Measurements from ENCODE around the gene HVCN1.

DNA sequence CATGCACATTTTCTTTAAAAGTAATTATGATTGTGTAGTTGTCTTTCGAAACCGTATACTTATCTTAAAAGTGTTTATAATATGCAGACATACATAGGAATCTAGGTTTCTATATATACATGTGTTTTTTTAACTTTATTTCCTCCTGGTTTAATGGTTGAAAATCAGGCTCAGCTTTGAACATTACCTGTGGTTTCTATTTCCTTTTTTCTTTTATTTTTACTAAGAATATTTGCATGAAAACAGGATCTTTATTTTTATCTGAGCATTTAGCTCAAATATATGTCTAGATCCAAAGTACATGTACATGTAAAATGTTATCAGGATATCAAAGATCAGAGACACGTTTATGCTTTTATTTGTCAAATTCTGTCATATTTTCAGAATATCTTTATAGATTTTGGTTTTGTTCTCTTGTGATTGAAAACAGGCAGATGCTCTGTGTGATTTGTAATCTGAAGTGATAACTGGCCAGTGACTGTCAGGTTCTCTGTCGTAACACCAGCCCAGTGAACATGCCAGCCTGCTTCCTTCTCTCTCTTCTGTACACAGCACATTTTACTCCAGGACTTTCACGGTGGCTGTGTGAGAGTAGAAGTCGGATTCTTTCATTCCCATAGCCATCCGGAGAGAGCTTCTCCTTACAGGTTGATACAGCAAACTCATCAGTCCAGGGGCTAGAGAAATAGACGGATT, 61.3 kb downstream of the HVCN1 start:
- TF ChIP-seq POLR2AphosphoS5 (IDR thresholded peaks at IDR 0.05; ENCODE audit: low read depth, low read length) (no peak), POLR2A (IDR thresholded peaks at IDR 0.05; ENCODE audit: low read depth, low read length) (no peak)

All from GM12892 (cell line).